Neural cell (in vitro differentiated cells): ENCODE data around the gene CELF4. TPM values are rescaled to one million over a fixed set of nuclear protein-coding genes. Genes with fewer than 3 reads are reported as not detected.

Experiments used
- H2AFZ ChIP-seq: fragments of 200-600, 300-800 bp; sonication (generic), shearing (Covaris generic); 2 replicates; pipeline ENCODE4 v1.6.0; 2014; ENCODE audit warnings: low read depth, mild to moderate bottlenecking, antibody characterized with exemption, low read length, moderate library complexity
- H3F3A ChIP-seq: fragments of 200-600 bp; shearing (Covaris generic); 2 replicates; pipeline ENCODE4 v1.6.1; 2016; ENCODE audit warnings: mild to moderate bottlenecking, moderate library complexity, mixed read lengths, antibody characterized with exemption, low read length; ENCODE audit not compliant: insufficient read depth, poor library complexity, severe bottlenecking
- H3K27ac ChIP-seq: fragments of 200-600, 300-800 bp; sonication (generic), shearing (Covaris generic); 2 replicates; pipeline ENCODE4 v1.5.1; 2014; ENCODE audit warnings: mild to moderate bottlenecking, low read length, moderate library complexity
- H3K27me3 ChIP-seq: fragments of 300-800, 200-600 bp; sonication (generic), shearing (Covaris generic); 2 replicates; pipeline ENCODE4 v1.6.0; 2014; ENCODE audit warnings: mild to moderate bottlenecking, low read depth, low read length, moderate library complexity; ENCODE audit not compliant: insufficient read depth
- H3K36me3 ChIP-seq: fragments of 300-800, 200-600 bp; sonication (generic), shearing (Covaris generic); 2 replicates; pipeline ENCODE4 v1.5.1; 2014; ENCODE audit warnings: mild to moderate bottlenecking, antibody characterized with exemption, low read length, moderate library complexity; ENCODE audit not compliant: insufficient read depth
- H3K4me2 ChIP-seq: fragments of 300-800, 200-600 bp; sonication (generic), shearing (Covaris generic); 2 replicates; pipeline ENCODE4 v1.6.0; 2014; ENCODE audit warnings: mild to moderate bottlenecking, low read length
- H3K4me3 ChIP-seq: fragments of 300-800, 200-600 bp; sonication (generic), shearing (Covaris generic); 2 replicates; pipeline ENCODE4 v1.5.1; 2014; ENCODE audit warnings: mild to moderate bottlenecking, low read length, moderate library complexity
- H3K79me2 ChIP-seq: fragments of 200-600 bp; shearing (Covaris generic); replicated peaks from 2 replicates; pipeline ENCODE4 v1.6.0; 2014; ENCODE audit warnings: mild to moderate bottlenecking, low read length, moderate library complexity; ENCODE audit not compliant: insufficient read depth
- H3K9ac ChIP-seq: fragments of 300-800, 200-600 bp; sonication (generic), shearing (Covaris generic); 2 replicates; pipeline ENCODE4 v1.6.1; 2016; ENCODE audit warnings: mild to moderate bottlenecking, low read length, mixed read lengths
- H3K9me2 ChIP-seq: fragments of 200-600 bp; shearing (Covaris generic); 2 replicates; pipeline ENCODE4 v1.6.1; 2016; ENCODE audit warnings: mild to moderate bottlenecking, low read length, mixed read lengths; ENCODE audit not compliant: insufficient read depth
- H3K9me3 ChIP-seq: fragments of 200-600, 300-800 bp; sonication (generic), shearing (Covaris generic); 2 replicates; pipeline ENCODE4 v1.6.1; 2016; ENCODE audit warnings: mild to moderate bottlenecking, mixed run types, low read length, moderate library complexity, mixed read lengths
- H4K20me1 ChIP-seq: fragments of 200-600 bp; shearing (Covaris generic); 2 replicates; pipeline ENCODE4 v1.6.1; 2016; ENCODE audit warnings: mild to moderate bottlenecking, mixed run types; ENCODE audit not compliant: insufficient read depth
- EP300 ChIP-seq: fragments of 450-650 bp; conservative IDR thresholded peaks from 2 replicates; pipeline ENCODE4 v1.6.1; 2014; ENCODE audit warnings: antibody characterized with exemption, mild to moderate bottlenecking, moderate library complexity; ENCODE audit not compliant: poor library complexity, severe bottlenecking
- EZH2 ChIP-seq: fragments of 200-600, 300-800 bp; shearing (Covaris generic), sonication (generic); IDR thresholded peaks from 2 replicates; pipeline ENCODE4 v1.6.1; 2014; ENCODE audit warnings: antibody characterized with exemption, low read length, borderline replicate concordance, mild to moderate bottlenecking; ENCODE audit not compliant: insufficient read depth, poor library complexity, severe bottlenecking
- MXI1 ChIP-seq: fragments of 450-650 bp; conservative IDR thresholded peaks from 2 replicates; pipeline ENCODE4 v1.6.1; 2014; ENCODE audit warnings: antibody characterized with exemption, mild to moderate bottlenecking; ENCODE audit not compliant: poor library complexity, severe bottlenecking
- POLR2AphosphoS5 ChIP-seq: IDR thresholded peaks from 2 replicates; pipeline ENCODE4 v1.6.1; 2012
- RAD21 ChIP-seq: fragments of 450-650 bp; conservative IDR thresholded peaks from 2 replicates; pipeline ENCODE4 v1.6.1; 2014; ENCODE audit warnings: antibody characterized with exemption, mild to moderate bottlenecking, moderate library complexity
- SMC3 ChIP-seq: fragments of 450-650 bp; conservative IDR thresholded peaks from 2 replicates; pipeline ENCODE4 v1.6.1; 2014; ENCODE audit warnings: antibody characterized with exemption, mild to moderate bottlenecking, moderate library complexity; ENCODE audit not compliant: poor library complexity
- TAF1 ChIP-seq: IDR thresholded peaks from 2 replicates; pipeline ENCODE4 v1.6.1; 2012; ENCODE audit warnings: low read depth
- polyA plus RNA-seq: library from polyadenylated mRNA; depleted of rRNA; stranded (reverse); fragments of >200 nt; gene quantifications from 2 replicates; pipeline ENCODE4 v1.2.3, GENCODE V29; 2014
- TF ChIP-seq, protein P1 (sequence below): IDR thresholded peaks from 2 replicates; pipeline ENCODE4 v1.6.1; 2012; ENCODE audit warnings: borderline replicate concordance

Gene CELF4
- polyA plus RNA-seq, 1 donor from 2014 or later = 191 TPM

DNA sequence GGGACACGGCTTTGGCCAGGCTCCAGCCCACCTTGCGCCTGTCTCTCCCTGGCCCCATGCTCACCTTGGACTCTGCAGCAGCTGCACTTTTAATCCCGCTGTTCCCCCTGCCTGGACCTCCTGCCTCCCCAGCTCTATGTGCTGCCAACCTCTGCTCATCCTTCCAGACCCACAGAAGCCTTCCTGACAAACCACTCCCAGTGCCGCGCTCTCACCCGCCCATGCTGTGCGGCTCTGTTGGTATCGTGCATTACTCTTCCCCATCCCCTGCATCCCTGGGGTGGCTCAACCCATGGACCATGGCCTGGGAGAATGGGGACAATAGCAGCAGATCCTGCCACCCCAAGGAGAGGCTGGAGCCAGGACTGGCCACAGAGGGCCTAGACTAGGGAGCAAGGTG lies 303.6 kb downstream of the CELF4 start:
- no peaks in the 10 kb centered on the region for H3K79me2 ChIP-seq
- no peak overlapping the region for H3K4me2 ChIP-seq
- no peaks in the 10 kb centered on the region for H4K20me1 ChIP-seq
- H3K9me3 ChIP-seq = no peaks in the 10 kb centered on the region
- no peak overlapping the region for H3K9ac ChIP-seq
- no peak overlapping the region for H3K4me3 ChIP-seq
- TF ChIP-seq EP300 (no peak), EZH2 (no peak), SMC3 (no peak), MXI1 (no peak), POLR2AphosphoS5 (no peak), RAD21 (no peak)
- TF ChIP-seq, protein P1, sequence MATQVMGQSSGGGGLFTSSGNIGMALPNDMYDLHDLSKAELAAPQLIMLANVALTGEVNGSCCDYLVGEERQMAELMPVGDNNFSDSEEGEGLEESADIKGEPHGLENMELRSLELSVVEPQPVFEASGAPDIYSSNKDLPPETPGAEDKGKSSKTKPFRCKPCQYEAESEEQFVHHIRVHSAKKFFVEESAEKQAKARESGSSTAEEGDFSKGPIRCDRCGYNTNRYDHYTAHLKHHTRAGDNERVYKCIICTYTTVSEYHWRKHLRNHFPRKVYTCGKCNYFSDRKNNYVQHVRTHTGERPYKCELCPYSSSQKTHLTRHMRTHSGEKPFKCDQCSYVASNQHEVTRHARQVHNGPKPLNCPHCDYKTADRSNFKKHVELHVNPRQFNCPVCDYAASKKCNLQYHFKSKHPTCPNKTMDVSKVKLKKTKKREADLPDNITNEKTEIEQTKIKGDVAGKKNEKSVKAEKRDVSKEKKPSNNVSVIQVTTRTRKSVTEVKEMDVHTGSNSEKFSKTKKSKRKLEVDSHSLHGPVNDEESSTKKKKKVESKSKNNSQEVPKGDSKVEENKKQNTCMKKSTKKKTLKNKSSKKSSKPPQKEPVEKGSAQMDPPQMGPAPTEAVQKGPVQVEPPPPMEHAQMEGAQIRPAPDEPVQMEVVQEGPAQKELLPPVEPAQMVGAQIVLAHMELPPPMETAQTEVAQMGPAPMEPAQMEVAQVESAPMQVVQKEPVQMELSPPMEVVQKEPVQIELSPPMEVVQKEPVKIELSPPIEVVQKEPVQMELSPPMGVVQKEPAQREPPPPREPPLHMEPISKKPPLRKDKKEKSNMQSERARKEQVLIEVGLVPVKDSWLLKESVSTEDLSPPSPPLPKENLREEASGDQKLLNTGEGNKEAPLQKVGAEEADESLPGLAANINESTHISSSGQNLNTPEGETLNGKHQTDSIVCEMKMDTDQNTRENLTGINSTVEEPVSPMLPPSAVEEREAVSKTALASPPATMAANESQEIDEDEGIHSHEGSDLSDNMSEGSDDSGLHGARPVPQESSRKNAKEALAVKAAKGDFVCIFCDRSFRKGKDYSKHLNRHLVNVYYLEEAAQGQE = no peak
- H3K27me3 ChIP-seq = no peaks in the 10 kb centered on the region
- H3F3A ChIP-seq = no peaks in the 10 kb centered on the region
- H3K36me3 ChIP-seq = peaks cover 18% of the 10 kb centered on the region
- no peak overlapping the region for H2AFZ ChIP-seq
- no peak overlapping the region for H3K27ac ChIP-seq
- no peaks in the 10 kb centered on the region for H3K9me2 ChIP-seq

DNA sequence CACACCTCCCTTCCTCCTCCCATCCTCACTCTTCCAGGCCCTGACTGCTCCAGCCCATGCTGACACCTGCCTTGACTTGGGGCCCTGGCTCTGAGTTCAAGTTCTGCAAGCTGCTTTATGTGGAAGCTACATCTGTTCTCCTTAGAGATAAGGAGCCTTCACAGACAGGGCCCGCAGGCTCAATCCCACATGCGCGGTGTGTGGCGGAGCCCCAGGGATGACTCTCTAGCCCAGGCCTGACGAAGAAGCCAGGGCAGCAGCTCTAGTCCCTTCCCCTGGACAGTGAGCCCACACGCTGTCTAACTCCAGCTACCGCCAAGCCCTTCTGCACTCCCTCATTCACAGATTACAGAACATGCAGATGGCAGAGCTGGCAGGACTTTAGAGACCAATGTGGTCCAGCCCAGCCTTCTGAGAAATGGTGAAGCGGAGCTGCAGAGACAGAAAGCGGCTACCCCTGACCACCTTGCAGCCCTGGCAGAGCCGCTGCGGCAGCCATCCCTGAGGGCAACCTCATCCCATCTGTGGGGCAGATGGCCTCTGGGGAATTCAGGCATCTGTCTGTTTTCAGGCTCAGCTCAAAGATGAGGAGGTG lies 304.3 kb downstream of the CELF4 start:
- Histone ChIP-seq H3K36me3 (peaks cover 18% of the 10 kb centered on the region), H3K79me2 (no peaks in the 10 kb centered on the region), H3K27ac (no peak overlapping the region), H3K9ac (no peak overlapping the region), H3K9me2 (no peaks in the 10 kb centered on the region), H2AFZ (no peak overlapping the region), H4K20me1 (no peaks in the 10 kb centered on the region), H3K4me3 (no peak overlapping the region), H3K27me3 (no peaks in the 10 kb centered on the region), H3K9me3 (no peaks in the 10 kb centered on the region), H3F3A (no peaks in the 10 kb centered on the region), H3K4me2 (no peak overlapping the region)
- TF ChIP-seq POLR2AphosphoS5 (no peak), EZH2 (no peak), RAD21 (no peak), MXI1 (no peak), TAF1 (no peak), SMC3 (no peak), EP300 (no peak)
- TF ChIP-seq, protein P1 = no peak
